ENCODE results near the gene TKTL1. TPM values are rescaled to one million over a fixed set of nuclear protein-coding genes. Genes with fewer than 3 reads are reported as not detected.
"Not testable (repeated sequence)": the region's sequence is repeated elsewhere in the genome, so short reads cannot be mapped to it uniquely, and the experiment has no call there.

TKTL1 gene
- total RNA-seq, 1 donor: not detected

- H3K4me3 ChIP-seq (ENCODE audit: low read depth, low read length): no peak overlapping the region
- no peak for TF ChIP-seq CTCF (IDR thresholded peaks at IDR 0.05; ENCODE audit: insufficient read depth, low read length)
- DNase-seq (ENCODE audit: low read depth): no peak
Observed at GRCh38 chrX:154333837-154334271, 38.3 kb downstream of the TKTL1 start.

DNA sequence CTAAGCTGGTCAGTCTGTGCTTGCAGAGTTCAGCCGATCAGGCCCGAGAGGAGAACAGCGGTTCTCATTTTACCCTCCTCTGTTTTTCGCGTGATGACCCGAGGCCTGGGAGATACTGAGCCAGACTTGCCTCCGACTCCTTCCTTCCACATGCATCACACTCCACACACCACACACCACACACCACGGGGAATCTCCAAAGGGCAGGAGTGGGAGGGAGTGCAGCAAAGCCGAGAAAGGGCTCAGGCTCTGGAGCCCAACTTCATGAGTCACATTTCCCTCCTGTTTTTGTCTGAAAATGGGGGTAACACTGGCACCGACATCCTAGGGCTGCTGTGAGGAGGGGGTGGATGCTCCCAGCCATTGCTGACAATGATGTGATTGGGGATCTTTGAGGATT is 38.9 kb downstream of the TKTL1 start:
- no peak for TF ChIP-seq CTCF (IDR thresholded peaks at IDR 0.05; ENCODE audit: insufficient read depth, low read length)
- H3K4me3 ChIP-seq (ENCODE audit: low read depth, low read length): no peak overlapping the region
- no peak for DNase-seq (ENCODE audit: low read depth)

- DNase-seq (ENCODE audit: low read depth); H3K4me3 ChIP-seq (ENCODE audit: low read depth, low read length): not testable (repeated sequence)
Observed at GRCh38 chrX:154341399-154342298, 46.1 kb downstream of the TKTL1 start.

DNA sequence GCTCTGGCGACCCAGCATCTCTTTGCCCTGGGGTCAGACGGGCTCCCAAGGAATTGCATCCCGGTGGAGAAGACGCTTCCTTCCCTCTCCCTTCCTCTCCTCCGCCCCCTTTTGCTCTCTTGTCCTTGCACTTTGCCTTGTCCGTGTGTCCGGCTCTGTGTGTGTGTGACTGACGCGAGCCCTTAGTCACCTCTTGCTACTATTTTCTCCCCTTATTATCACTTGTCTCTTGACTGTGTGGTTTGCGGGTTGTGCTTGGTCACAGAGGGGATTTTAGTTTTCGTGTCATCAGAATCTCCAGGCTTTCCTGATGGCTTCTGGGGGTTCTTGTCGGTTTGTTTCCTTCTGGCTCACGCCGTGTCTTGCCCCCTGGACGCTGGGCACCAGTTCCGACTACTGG is 47.5 kb downstream of the TKTL1 start:
- not testable (repeated sequence) for DNase-seq (ENCODE audit: low read depth); H3K4me3 ChIP-seq (ENCODE audit: low read depth, low read length)

DNA sequence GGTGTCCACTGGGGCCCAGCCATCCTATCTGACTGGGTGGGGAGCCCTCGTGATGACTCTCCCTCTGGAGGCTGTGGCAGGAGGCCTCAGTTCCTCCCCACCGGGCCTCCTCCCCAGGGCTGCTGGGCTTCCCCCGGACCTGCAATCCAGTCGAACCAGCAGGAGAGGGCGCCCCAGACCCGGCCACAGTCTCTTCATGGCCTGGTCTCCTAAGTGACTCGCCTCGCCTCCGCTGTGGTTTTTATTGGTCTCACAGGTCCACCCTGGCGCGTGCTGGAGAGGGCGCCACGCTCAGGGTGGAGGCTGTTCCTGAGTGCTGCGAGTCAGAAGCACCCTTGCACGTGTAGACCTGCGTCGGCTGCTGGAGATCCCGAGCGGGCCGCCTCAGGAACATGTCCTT is 48.0 kb downstream of the TKTL1 start:
- not testable (repeated sequence) for H3K4me3 ChIP-seq (ENCODE audit: low read depth, low read length); DNase-seq (ENCODE audit: low read depth)

DNA sequence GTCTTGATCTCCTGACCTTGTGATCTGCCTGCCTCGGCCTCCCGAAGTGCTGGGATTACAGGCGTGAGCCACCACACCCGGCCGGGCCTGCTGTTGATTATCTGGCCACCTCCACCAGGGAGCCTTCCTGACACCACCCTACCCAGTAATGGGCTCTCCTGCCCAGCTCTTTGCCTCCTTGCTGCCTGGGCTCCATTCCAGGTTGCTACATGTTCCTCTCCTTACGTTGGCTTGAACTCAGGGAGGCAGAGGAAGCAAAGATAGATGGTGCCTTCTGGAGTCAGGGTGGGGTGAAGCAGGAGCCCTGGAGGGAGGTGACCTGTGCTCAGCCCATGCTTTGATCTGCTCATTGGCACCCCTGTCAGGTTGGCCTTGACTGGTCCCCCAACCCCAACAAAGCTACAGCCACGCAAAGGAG is 52.5 kb downstream of the TKTL1 start:
- H3K4me3 ChIP-seq (ENCODE audit: low read depth, low read length): no peak overlapping the region
- no peak for TF ChIP-seq CTCF (IDR thresholded peaks at IDR 0.05; ENCODE audit: insufficient read depth, low read length)
- DNase-seq (ENCODE audit: low read depth): peak; percentile 34

GRCh38 chrX:154348646-154349358 is 53.2 kb downstream of the TKTL1 start:
- H3K4me3 ChIP-seq (ENCODE audit: low read depth, low read length): no peak overlapping the region
- TF ChIP-seq CTCF (IDR thresholded peaks at IDR 0.05; ENCODE audit: insufficient read depth, low read length): no peak
- DNase-seq (ENCODE audit: low read depth): no peak

DNA sequence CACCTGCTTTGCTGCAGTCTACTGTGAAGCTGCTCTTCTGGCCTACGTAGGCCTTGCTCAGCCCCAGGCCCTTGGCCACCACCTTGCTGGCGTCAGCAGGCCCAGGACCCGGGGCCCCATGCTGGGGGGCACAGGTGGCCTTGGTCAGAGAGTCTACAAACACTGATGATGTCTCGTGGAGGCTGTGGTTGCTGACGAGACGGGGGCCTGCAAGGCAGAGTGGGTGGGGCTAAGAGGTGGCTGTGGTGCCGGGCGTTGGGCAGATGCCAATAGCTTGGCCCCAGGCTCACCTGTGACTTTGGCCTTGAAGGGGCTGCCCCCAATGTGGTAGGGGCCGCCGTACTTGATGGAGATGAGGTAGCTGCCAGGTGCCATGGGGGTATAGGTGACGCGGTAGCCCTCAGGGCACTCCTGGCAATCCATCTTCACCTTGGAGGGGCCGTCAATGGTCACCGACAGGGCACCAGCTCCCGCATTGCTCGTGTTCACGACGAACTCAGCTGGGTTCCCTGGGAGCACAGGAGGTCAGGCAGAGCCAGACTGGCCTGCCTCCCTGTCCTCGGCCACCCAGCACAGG is 53.9 kb downstream of the TKTL1 start:
- TF ChIP-seq CTCF (IDR thresholded peaks at IDR 0.05; ENCODE audit: insufficient read depth, low read length): no peak
- H3K4me3 ChIP-seq (ENCODE audit: low read depth, low read length): no peak overlapping the region
- no peak for DNase-seq (ENCODE audit: low read depth)
